ENCODE measurements around the gene RALGPS1. TPM values are rescaled to one million over a fixed set of nuclear protein-coding genes. Genes with fewer than 3 reads are reported as not detected.

The RALGPS1 gene
- total and polyA plus RNA-seq, 2 of the 8 experiments (the other 6 are each of a cell fraction or from before 2014, with no cell fraction given) = 20.0 to 23.5 TPM

GRCh38 chr9:126971261-126971660 lies 56.7 kb downstream of the RALGPS1 start:
- Histone ChIP-seq H4K91ac (replicated peaks; ENCODE audit: insufficient read length, low read length) (no peak overlapping the region), H4K20me1 (replicated peaks in 1 of 2; ENCODE audit: control insufficient read depth in 1 of 2, insufficient read depth in 2 of 2, low read length in 2 of 2) (peaks cover 0 to 2% of the 10 kb centered on the region in 2 experiments), H3K14ac (ENCODE audit: insufficient read length) (no peak overlapping the region), H3K23me2 (ENCODE audit: low read depth, low read length) (peaks cover 2% of the 10 kb centered on the region; the same call in 1 of the 2 replicates), H2BK20ac (ENCODE audit: low read length) (no peak overlapping the region), H3K4me1 (replicated peaks in 1 of 4; ENCODE audit: control insufficient read depth in 3 of 4, insufficient read depth in 4 of 4, low read length in 3 of 4) (no peaks in the 10 kb centered on the region), H3K4me3 (ENCODE audit: extremely low read depth in 1 of 4, insufficient read depth in 2 of 4, low read depth in 3 of 4, low read length in 4 of 4) (no peak overlapping the region), H2BK15ac (ENCODE audit: low read length) (no peak overlapping the region), H3K27ac (ENCODE audit: low read depth, low read length) (no peak overlapping the region), H3K9ac (replicated peaks in 1 of 4; ENCODE audit: extremely low read depth in 1 of 4, low read depth in 3 of 4, low read length in 3 of 4) (no peak overlapping the region), H2BK12ac (ENCODE audit: low read depth, low read length) (no peak overlapping the region), H3K23ac (ENCODE audit: insufficient read length) (no peak overlapping the region), H3K4me2 (ENCODE audit: insufficient read depth in 1 of 2, low read depth in 2 of 2, low read length in 2 of 2) (no peak overlapping the region), H4K5ac (ENCODE audit: insufficient read length, low read depth, low read length) (no peak overlapping the region), H3K18ac (ENCODE audit: extremely low read depth, low read length) (no peak overlapping the region), H2AFZ (ENCODE audit: low read length) (no peak overlapping the region), H2BK5ac (ENCODE audit: low read depth, low read length) (no peak overlapping the region), H4K8ac (ENCODE audit: extremely low read depth, insufficient read depth, low read length) (no peak overlapping the region), H3K79me1 (ENCODE audit: low read depth, low read length) (no peaks in the 10 kb centered on the region), H3K36me3 (ENCODE audit: control insufficient read depth in 2 of 4, insufficient read depth in 4 of 4, low read length in 3 of 4) (no peaks in the 10 kb centered on the region; a peak in 1 of 8 replicates), H3K4ac (replicated peaks; ENCODE audit: insufficient read length, low read depth, low read length) (no peak overlapping the region), H2AK5ac (ENCODE audit: low read depth, low read length) (no peak overlapping the region), H3K27me3 (replicated peaks in 1 of 4; ENCODE audit: control insufficient read depth in 3 of 4, extremely low read depth in 1 of 4, insufficient read depth in 3 of 4, low read length in 3 of 4) (no peaks in the 10 kb centered on the region), H3K56ac (replicated peaks; ENCODE audit: insufficient read length, low read depth, low read length) (no peak overlapping the region), H2BK120ac (replicated peaks; ENCODE audit: low read depth, low read length) (no peak overlapping the region), H3K79me2 (ENCODE audit: control insufficient read depth in 1 of 2, insufficient read depth in 2 of 2, low read length in 2 of 2) (no peaks in the 10 kb centered on the region), H3K9me3 (ENCODE audit: insufficient read depth in 2 of 2, low read depth in 1 of 2, low read length in 1 of 2) (no peaks in the 10 kb centered on the region)
- no peak for FAIRE-seq
- CTCF ChIA-PET (ENCODE audit: partially characterized antibody) = no interaction called here
- POLR2A ChIA-PET (ENCODE audit: partially characterized antibody) = interaction anchor here (1.1 kb wide), 1 partner anchor 11 kb away, joined by 3 read pairs; no protein-coding TSS in a partner anchor
- 92% methylated on average over 2 of the region's 2 CpGs; no CpG with 5 or more reads in 1 of the 2 experiments for WGBS, 2 experiments (ENCODE audit: extremely low coverage in 1 of 2, insufficient coverage in 1 of 2, insufficient read length in 1 of 2, insufficient replicate concordance in 2 of 2, low coverage in 1 of 2, low lambda C conversion rate in 2 of 2, missing lambda C conversion rate in 1 of 2)
- DNase-seq (ENCODE audit: low read depth in 1 of 2, low spot score in 2 of 2) = no peak
- no peak for TF ChIP-seq YY1 (IDR thresholded peaks at IDR 0.05; ENCODE audit: low read depth, low read length)

Measured in H1 (cell line).